OCI-LY3 (cell line): ENCODE measurements around the gene MAPT.

Source experiments
- H2AFZ ChIP-seq: fragments of 200-600, 300-600 bp; shearing (Covaris generic); 2 replicates; pipeline ENCODE4 v1.6.0; 2014; ENCODE audit warnings: antibody characterized with exemption, low read depth, low read length
- H3K27ac ChIP-seq: fragments of 200-600, 300-600 bp; sonication (generic); 2 replicates; pipeline ENCODE4 v1.5.1; 2014; ENCODE audit warnings: mild to moderate bottlenecking, low read length, moderate library complexity, mixed read lengths
- H3K27me3 ChIP-seq: fragments of 200-600, 300-600 bp; sonication (generic); 2 replicates; pipeline ENCODE4 v1.6.1; 2014; ENCODE audit warnings: low read depth, low read length, mixed read lengths
- H3K36me3 ChIP-seq: fragments of 200-600, 300-600 bp; sonication (generic); replicated peaks from 2 replicates; pipeline ENCODE3; 2014; ENCODE audit warnings: low read depth, low read length, mixed read lengths
- H3K4me1 ChIP-seq: fragments of 300-600, 200-600 bp; sonication (generic); 2 replicates; pipeline ENCODE4 v1.6.1; 2014; ENCODE audit warnings: low read length, mixed read lengths
- H3K4me2 ChIP-seq: fragments of 200-600, 300-600 bp; sonication (generic); 2 replicates; pipeline ENCODE4 v1.6.1; 2014; ENCODE audit warnings: low read length, mixed read lengths
- H3K4me3 ChIP-seq: fragments of 300-600, 200-600 bp; sonication (generic); 2 replicates; pipeline ENCODE4 v1.5.1; 2014; ENCODE audit warnings: antibody characterized with exemption, mild to moderate bottlenecking, low read length, moderate library complexity
- H3K79me2 ChIP-seq: fragments of 300-600, 200-600 bp; shearing (Covaris generic); 2 replicates; pipeline ENCODE4 v1.6.1; 2014; ENCODE audit warnings: mild to moderate bottlenecking, low read length, mixed read lengths
- H3K9ac ChIP-seq: fragments of 300-600, 200-600 bp; shearing (Covaris generic); 2 replicates; pipeline ENCODE4 v1.6.0; 2014; ENCODE audit warnings: mild to moderate bottlenecking, low read length, moderate library complexity
- H3K9me3 ChIP-seq: fragments of 200-600, 300-600 bp; shearing (Covaris generic); 2 replicates; pipeline ENCODE4 v1.6.1; 2014; ENCODE audit warnings: low read length, mixed read lengths; ENCODE audit not compliant: insufficient read depth
- H4K20me1 ChIP-seq: fragments of 200-600, 300-600 bp; sonication (generic); 2 replicates; pipeline ENCODE4 v1.6.1; 2016; ENCODE audit warnings: low read length, mixed read lengths; ENCODE audit not compliant: insufficient read depth
- EZH2phosphoT487 ChIP-seq: fragments of 200-600 bp; shearing (Covaris generic); IDR thresholded peaks from 2 replicates; pipeline ENCODE4 v1.6.1; 2018; ENCODE audit warnings: antibody characterized with exemption, mixed run types, low read depth
- TF ChIP-seq, protein P1 (sequence below): fragments of 200-600, 300-600 bp; sonication (generic); IDR thresholded peaks from 2 replicates; pipeline ENCODE4 v1.5.1; 2014; ENCODE audit warnings: antibody characterized with exemption, low read length, low read depth

The MAPT gene

GRCh38 chr17:45846646-45847045 lies 47.7 kb upstream of the MAPT start:
- no peaks in the 10 kb centered on the region for H3K4me1 ChIP-seq
- H3K27ac ChIP-seq = no peak overlapping the region
- no peaks in the 10 kb centered on the region for H4K20me1 ChIP-seq
- no peak overlapping the region for H2AFZ ChIP-seq
- H3K9ac ChIP-seq = no peak overlapping the region
- H3K79me2 ChIP-seq = no peaks in the 10 kb centered on the region
- no peaks in the 10 kb centered on the region for H3K36me3 ChIP-seq
- no peak overlapping the region for H3K4me3 ChIP-seq
- TF ChIP-seq, protein P1, sequence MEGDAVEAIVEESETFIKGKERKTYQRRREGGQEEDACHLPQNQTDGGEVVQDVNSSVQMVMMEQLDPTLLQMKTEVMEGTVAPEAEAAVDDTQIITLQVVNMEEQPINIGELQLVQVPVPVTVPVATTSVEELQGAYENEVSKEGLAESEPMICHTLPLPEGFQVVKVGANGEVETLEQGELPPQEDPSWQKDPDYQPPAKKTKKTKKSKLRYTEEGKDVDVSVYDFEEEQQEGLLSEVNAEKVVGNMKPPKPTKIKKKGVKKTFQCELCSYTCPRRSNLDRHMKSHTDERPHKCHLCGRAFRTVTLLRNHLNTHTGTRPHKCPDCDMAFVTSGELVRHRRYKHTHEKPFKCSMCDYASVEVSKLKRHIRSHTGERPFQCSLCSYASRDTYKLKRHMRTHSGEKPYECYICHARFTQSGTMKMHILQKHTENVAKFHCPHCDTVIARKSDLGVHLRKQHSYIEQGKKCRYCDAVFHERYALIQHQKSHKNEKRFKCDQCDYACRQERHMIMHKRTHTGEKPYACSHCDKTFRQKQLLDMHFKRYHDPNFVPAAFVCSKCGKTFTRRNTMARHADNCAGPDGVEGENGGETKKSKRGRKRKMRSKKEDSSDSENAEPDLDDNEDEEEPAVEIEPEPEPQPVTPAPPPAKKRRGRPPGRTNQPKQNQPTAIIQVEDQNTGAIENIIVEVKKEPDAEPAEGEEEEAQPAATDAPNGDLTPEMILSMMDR = no peak
- no peak for TF ChIP-seq EZH2phosphoT487
- no peak overlapping the region for H3K4me2 ChIP-seq
- H3K27me3 ChIP-seq = no peaks in the 10 kb centered on the region
- no peaks in the 10 kb centered on the region for H3K9me3 ChIP-seq

DNA sequence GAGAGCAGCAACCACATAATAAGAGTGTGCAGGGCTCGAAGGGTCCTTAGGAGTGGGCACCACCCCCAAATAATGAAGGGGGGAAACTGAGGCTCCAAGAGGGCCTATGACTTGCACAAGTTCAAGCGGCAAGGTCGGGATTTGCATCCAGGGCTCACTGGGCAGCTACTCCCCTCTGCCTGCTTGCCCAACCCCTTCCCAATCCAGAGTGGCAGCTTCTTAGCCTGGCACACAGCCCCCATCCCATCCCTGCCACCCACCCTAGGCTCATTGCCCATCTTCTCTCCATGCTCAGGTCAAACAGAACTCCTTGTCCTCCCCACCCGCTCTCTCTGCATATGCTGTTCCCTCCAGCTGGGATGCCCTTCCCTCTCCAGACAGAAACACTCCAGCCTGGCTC lies 47.3 kb upstream of the MAPT start:
- Histone ChIP-seq H3K79me2 (no peaks in the 10 kb centered on the region), H3K27me3 (no peaks in the 10 kb centered on the region), H2AFZ (no peak overlapping the region), H3K4me3 (no peak overlapping the region), H3K27ac (no peak overlapping the region), H3K9ac (no peak overlapping the region), H3K9me3 (no peaks in the 10 kb centered on the region), H3K36me3 (no peaks in the 10 kb centered on the region), H3K4me2 (no peak overlapping the region), H4K20me1 (no peaks in the 10 kb centered on the region), H3K4me1 (no peaks in the 10 kb centered on the region; the same call in 1 of the 2 replicates)
- TF ChIP-seq, protein P1 = no peak
- TF ChIP-seq EZH2phosphoT487 = no peak

DNA sequence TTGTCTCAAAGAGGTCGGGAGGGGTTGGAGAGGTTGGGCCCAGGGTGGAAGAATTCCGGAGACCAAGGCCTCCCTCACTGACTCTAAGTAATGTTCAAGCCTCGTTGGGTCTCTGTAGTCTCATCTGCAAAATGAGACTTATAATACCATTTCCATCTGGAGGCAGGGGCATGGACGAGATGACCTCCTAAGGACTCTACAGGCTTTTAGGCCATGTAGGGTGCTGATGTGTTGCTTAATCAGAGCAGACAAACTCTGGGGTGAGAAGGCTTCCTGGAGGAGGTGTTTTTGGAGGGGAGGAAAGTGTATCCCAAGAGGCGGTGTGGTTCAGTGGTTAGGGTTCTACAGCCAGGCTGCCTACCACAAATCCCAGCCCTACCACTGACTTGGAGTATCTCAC lies 46.6 kb upstream of the MAPT start:
- Histone ChIP-seq H3K4me3 (no peak overlapping the region), H3K9ac (no peak overlapping the region), H3K27me3 (no peaks in the 10 kb centered on the region), H3K27ac (no peak overlapping the region), H3K9me3 (no peaks in the 10 kb centered on the region), H3K4me1 (no peaks in the 10 kb centered on the region; the same call in 1 of the 2 replicates), H4K20me1 (no peaks in the 10 kb centered on the region), H3K4me2 (no peak overlapping the region), H3K79me2 (no peaks in the 10 kb centered on the region), H2AFZ (no peak overlapping the region), H3K36me3 (no peaks in the 10 kb centered on the region)
- TF ChIP-seq, protein P1 = no peak
- no peak for TF ChIP-seq EZH2phosphoT487

- H3K36me3 ChIP-seq = no peaks in the 10 kb centered on the region
- H3K79me2 ChIP-seq = no peaks in the 10 kb centered on the region
- H3K27ac ChIP-seq = no peak overlapping the region
- H3K9me3 ChIP-seq = no peaks in the 10 kb centered on the region
- TF ChIP-seq, protein P1 = no peak
- no peak for TF ChIP-seq EZH2phosphoT487
- no peak overlapping the region for H3K4me3 ChIP-seq
- no peaks in the 10 kb centered on the region for H4K20me1 ChIP-seq
- H2AFZ ChIP-seq = no peak overlapping the region
- no peak overlapping the region for H3K9ac ChIP-seq
- H3K27me3 ChIP-seq = no peaks in the 10 kb centered on the region
- no peak overlapping the region for H3K4me2 ChIP-seq
- no peaks in the 10 kb centered on the region; the same call in 1 of the 2 replicates for H3K4me1 ChIP-seq
These were observed 45.9 kb upstream of the MAPT start for GRCh38 chr17:45848405-45848804.
